Common myeloid progenitor, CD34-positive (primary cell): Measurements from ENCODE around the gene PDPK1.

Experiments
- CTCF ChIA-PET: fragments of 350-600 bp; sonication (Branson Sonifier 250); formaldehyde crosslinking; loops from one replicate; lab custom pipeline; 2021; ENCODE audit warnings: antibody characterized with exemption; lab: Charles Lee
- POLR2A ChIA-PET: fragments of 350-600 bp; sonication (Branson Sonifier 250); formaldehyde crosslinking; loops from one replicate; lab custom pipeline; 2021; ENCODE audit warnings: antibody characterized with exemption; lab: Charles Lee
- DNase-seq, 3 donors: peaks; one replicate each; pipeline versions ENCODE4 v3.0.0 to v3.0.0-alpha.2; 2013
- H3K27ac ChIP-seq, 2 experiments: 1 replicate in 1 of 2; 2 replicates in 1 of 2; pipeline ENCODE4 v1.7.0; 2013; ENCODE audit warnings: inconsistent platforms in 2 of 2, low read length in 2 of 2, mild to moderate bottlenecking in 2 of 2, low read depth in 1 of 2, moderate library complexity in 1 of 2; ENCODE audit not compliant: severe bottlenecking in 2 of 2, insufficient read depth in 1 of 2, poor library complexity in 1 of 2
- H3K27me3 ChIP-seq, 5 experiments: replicated peaks in 2 of 5; 1 replicate in 3 of 5; 2 replicates in 2 of 5; pipeline versions ENCODE4 v1.6.1 to v1.7.0; 2013; ENCODE audit warnings: low read length in 4 of 5, mild to moderate bottlenecking in 2 of 5, moderate library complexity in 2 of 5, inconsistent platforms in 1 of 5; ENCODE audit not compliant: insufficient read depth in 5 of 5, control insufficient read depth in 4 of 5
- H3K36me3 ChIP-seq, 4 experiments: 1 replicate in 2 of 4; 2 replicates in 2 of 4; pipeline versions ENCODE4 v1.6.1 to v1.7.0; 2013; ENCODE audit warnings: low read length in 3 of 4, control low read depth in 1 of 4, mild to moderate bottlenecking in 1 of 4; ENCODE audit not compliant: control insufficient read depth in 4 of 4, insufficient read depth in 4 of 4
- H3K4me1 ChIP-seq, 4 experiments: 1 replicate in 3 of 4; 2 replicates in 1 of 4; pipeline versions ENCODE4 v1.6.1 to v1.7.1; 2013; ENCODE audit warnings: low read length in 3 of 4, mild to moderate bottlenecking in 3 of 4, control low read depth in 1 of 4, inconsistent platforms in 1 of 4, moderate library complexity in 1 of 4; ENCODE audit not compliant: control insufficient read depth in 4 of 4, insufficient read depth in 4 of 4; ENCODE audit errors: control extremely low read depth in 1 of 4
- H3K4me3 ChIP-seq, 7 experiments: 1 replicate in 4 of 7; 2 replicates in 3 of 7; pipeline versions ENCODE4 v1.5.1 to v1.7.0; 2013; ENCODE audit warnings: mild to moderate bottlenecking in 7 of 7, low read length in 6 of 7, moderate library complexity in 6 of 7, inconsistent platforms in 2 of 7, low read depth in 2 of 7, control low read depth in 1 of 7; ENCODE audit not compliant: insufficient read depth in 4 of 7, control insufficient read depth in 1 of 7; ENCODE audit errors: extremely low read depth in 1 of 7
- H3K9me3 ChIP-seq, 5 experiments: 1 replicate in 4 of 5; 2 replicates in 1 of 5; pipeline versions ENCODE4 v1.6.1 to v1.7.1; 2013; ENCODE audit warnings: low read length in 4 of 5, mild to moderate bottlenecking in 2 of 5, inconsistent platforms in 1 of 5, low read depth in 1 of 5, moderate library complexity in 1 of 5; ENCODE audit not compliant: control insufficient read depth in 4 of 5, insufficient read depth in 2 of 5; ENCODE audit errors: control extremely low read depth in 1 of 5
- WGBS: methylation state at CpG from one replicate; pipeline ENCODE4 v1.1.5; 2013; ENCODE audit not compliant: insufficient coverage; 5-methylcytosine and 5-hydroxymethylcytosine counted together

The PDPK1 gene

GRCh38 chr16:2517954-2518605, 19.7 kb upstream of the PDPK1 start:
- Histone ChIP-seq H3K4me3 (peak overlapping the region in 1 of 7 experiments; percentile 14), H3K27me3 (no peaks in the 10 kb centered on the region), H3K4me1 (peaks cover 10 to 68% (median 67%) of the 10 kb centered on the region in 4 experiments), H3K9me3 (no peaks in the 10 kb centered on the region), H3K36me3 (peaks cover 0 to 29% (median 8%) of the 10 kb centered on the region in 4 experiments), H3K27ac (peak overlapping the region in 1 of 2 experiments; percentile 51)
- 95% methylated on average over 10 of the region's 12 CpGs for WGBS
- ChIA-PET CTCF (no interaction called here), POLR2A (interaction anchor here (3.7 kb wide), 1 partner anchor 13 kb away, joined by 24 read pairs; the partner anchor contains the start of gene CEMP1)
- no peak for DNase-seq

GRCh38 chr16:2518823-2519710, 18.8 kb upstream of the PDPK1 start:
- peaks cover 0 to 39% (median 16%) of the 10 kb centered on the region in 4 experiments for H3K36me3 ChIP-seq
- ChIA-PET CTCF (interaction anchor here (2.4 kb wide), 1 partner anchor 12 kb away, joined by 7 read pairs; the partner anchor contains the start of gene CEMP1), POLR2A (interaction anchor here (1.7 to 3.7 kb wide), 2 partner anchors 10 to 12 kb away, joined by 11 to 24 read pairs; partner anchors contain the start of gene CEMP1)
- WGBS, result 91% methylated on average over 33 of the region's 39 CpGs
- H3K9me3 ChIP-seq, result no peaks in the 10 kb centered on the region
- DNase-seq, result no peak
- peak overlapping the region in 1 of 7 experiments; percentile 33 for H3K4me3 ChIP-seq
- peak overlapping the region in 1 of 2 experiments; percentile 51 for H3K27ac ChIP-seq
- H3K4me1 ChIP-seq, result peaks cover 10 to 65% (median 63%) of the 10 kb centered on the region in 4 experiments
- no peaks in the 10 kb centered on the region for H3K27me3 ChIP-seq

GRCh38 chr16:2519711-2520080, 18.1 kb upstream of the PDPK1 start:
- Histone ChIP-seq H3K9me3 (no peaks in the 10 kb centered on the region), H3K4me3 (peak overlapping the region in 3 of 7 experiments; percentile 33 to 64 (median 60)), H3K27me3 (no peaks in the 10 kb centered on the region), H3K27ac (peak overlapping the region in 1 of 2 experiments; percentile 34), H3K4me1 (peaks cover 10 to 63% (median 62%) of the 10 kb centered on the region in 4 experiments), H3K36me3 (peaks cover 0 to 45% (median 19%) of the 10 kb centered on the region in 4 experiments)
- no peak for DNase-seq
- ChIA-PET POLR2A (interaction anchor here (1.0 to 3.7 kb wide), 5 partner anchors 10 to 364 kb away, joined by 3 to 24 read pairs (median 4); partner anchors contain the start of genes CEMP1, PDPK1 and TRAF7), CTCF (interaction anchor here (0.8 to 2.4 kb wide), 4 partner anchors 9 to 19 kb away, joined by 3 to 7 read pairs (median 4); partner anchors contain the start of gene CEMP1)
- WGBS, result 66% methylated on average over 19 of the region's 22 CpGs

- peaks cover 10 to 57% (median 56%) of the 10 kb centered on the region in 4 experiments for H3K4me1 ChIP-seq
- CTCF ChIA-PET, result interaction anchor here (0.8 to 2.4 kb wide), 4 partner anchors 9 to 19 kb away, joined by 3 to 7 read pairs (median 4); partner anchors contain the start of gene CEMP1
- H3K9me3 ChIP-seq, result no peaks in the 10 kb centered on the region
- peak; percentile 87 to 94 (median 94) for DNase-seq
- POLR2A ChIA-PET, result interaction anchor here (1.0 to 3.7 kb wide), 5 partner anchors 11 to 365 kb away, joined by 3 to 24 read pairs (median 4); partner anchors contain the start of genes CEMP1, PDPK1 and TRAF7
- 0% methylated on average over 49 of the region's 83 CpGs for WGBS
- H3K27ac ChIP-seq, result peak within 1 kb of the TSS in 1 of 2 experiments; percentile 43
- peak within 1 kb of the TSS; percentile 16 to 80 (median 66) for H3K4me3 ChIP-seq
- H3K27me3 ChIP-seq, result no peaks in the 10 kb centered on the region
- peaks cover 0 to 47% (median 21%) of the 10 kb centered on the region in 4 experiments for H3K36me3 ChIP-seq
These were observed 17.6 kb upstream of the PDPK1 start, which contains the start of gene AMDHD2 for GRCh38 chr16:2520097-2520783. AMDHD2 (plus strand) TSS chr16:2520371; CDS start chr16:2520459, 88 bp downstream.

GRCh38 chr16:2520784-2521531, 16.9 kb upstream of the PDPK1 start:
- ChIA-PET POLR2A (interaction anchor here (0.6 to 3.7 kb wide), 7 partner anchors 11 to 636 kb away, joined by 3 to 24 read pairs (median 4); partner anchors contain the start of genes CEMP1, PDPK1 and TRAF7), CTCF (interaction anchor here (1.3 to 2.4 kb wide), 3 partner anchors 8 to 14 kb away, joined by 3 to 7 read pairs (median 3); partner anchors contain the start of gene CEMP1)
- peak; percentile 63 to 86 (median 79) for DNase-seq
- Histone ChIP-seq H3K27ac (peak overlapping the region in 1 of 2 experiments; percentile 43), H3K36me3 (peaks cover 2 to 49% (median 22%) of the 10 kb centered on the region in 4 experiments), H3K9me3 (no peaks in the 10 kb centered on the region), H3K27me3 (no peaks in the 10 kb centered on the region), H3K4me3 (peak overlapping the region; percentile 16 to 80 (median 66)), H3K4me1 (peaks cover 6 to 51% (median 49%) of the 10 kb centered on the region in 4 experiments)
- 34% methylated on average over 29 of the region's 41 CpGs for WGBS
